NT2/D1 (cell line): ENCODE measurements around the gene STAMBP.

Experiments
- SUZ12 ChIP-seq: IDR thresholded peaks from 2 replicates; pipeline ENCODE4 v1.6.1; 2011; ENCODE audit not compliant: insufficient read length, insufficient read depth; ENCODE audit errors: extremely low read depth
- YY1 ChIP-seq: IDR thresholded peaks from 2 replicates; pipeline ENCODE4 v1.6.1; 2011; ENCODE audit not compliant: insufficient read length, insufficient read depth

DNA sequence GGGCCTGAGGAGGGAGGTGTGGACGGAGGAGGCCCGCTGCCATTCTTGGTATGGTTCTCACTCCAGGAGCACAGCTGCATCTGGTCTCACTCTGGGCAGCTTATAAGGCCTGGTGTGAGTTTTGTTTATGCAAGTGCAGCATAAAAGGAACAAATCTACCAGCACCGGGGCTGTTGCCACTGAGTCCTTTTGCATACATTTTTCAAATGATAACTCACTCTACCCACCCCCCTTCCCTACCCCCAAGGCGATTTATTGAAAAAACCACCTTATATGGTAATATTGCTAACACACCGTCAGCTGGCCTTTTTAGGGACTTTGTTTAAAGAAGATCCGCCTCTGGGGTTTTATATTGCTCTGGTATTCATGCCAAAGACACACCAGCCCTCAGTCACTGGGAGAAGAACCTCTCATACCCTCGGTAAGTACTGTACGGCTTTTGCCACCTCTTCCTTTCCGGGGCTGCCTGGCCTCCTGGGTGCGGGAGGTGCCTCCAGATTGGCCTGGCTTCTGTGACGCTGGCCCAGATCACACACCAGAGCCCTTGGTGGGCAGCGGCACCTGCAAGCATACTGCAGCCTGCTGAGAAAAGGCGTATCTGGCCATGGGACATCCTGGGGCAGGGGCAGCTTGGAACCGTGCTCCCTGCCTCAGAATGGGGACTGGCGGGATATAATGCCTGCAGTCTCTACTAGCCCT is 64.0 kb downstream of the STAMBP start, which contains the start of gene ACTG2:
- TF ChIP-seq YY1 (no peak), SUZ12 (no peak)
